NT2/D1 (cell line): Measurements from ENCODE around the gene ZNF606.

Source experiments
- DNase-seq: peaks from one replicate; pipeline ENCODE4 v3.0.0-alpha.2; 2011; ENCODE audit warnings: low read depth, low spot score
- H3K27me3 ChIP-seq: 2 replicates; pipeline ENCODE4 v1.6.0; 2011; ENCODE audit warnings: mild to moderate bottlenecking; ENCODE audit not compliant: insufficient read length, insufficient read depth
- H3K36me3 ChIP-seq: 2 replicates; pipeline ENCODE4 v1.6.1; 2011; ENCODE audit warnings: mild to moderate bottlenecking, low read length, mixed read lengths; ENCODE audit not compliant: insufficient read depth, insufficient read length
- H3K4me1 ChIP-seq: 2 replicates; pipeline ENCODE4 v1.5.1; 2011; ENCODE audit not compliant: insufficient read depth, insufficient read length
- H3K4me3 ChIP-seq: 2 replicates; pipeline ENCODE4 v1.5.1; 2011; ENCODE audit warnings: low read depth; ENCODE audit not compliant: insufficient read length
- H3K9ac ChIP-seq: 2 replicates; pipeline ENCODE4 v1.6.0; 2011; ENCODE audit warnings: low read depth; ENCODE audit not compliant: insufficient read length
- H3K9me3 ChIP-seq: 2 replicates; pipeline ENCODE4 v1.5.1; 2011; ENCODE audit warnings: mild to moderate bottlenecking, low read length; ENCODE audit not compliant: insufficient read depth
- SUZ12 ChIP-seq: IDR thresholded peaks from 2 replicates; pipeline ENCODE4 v1.6.1; 2011; ENCODE audit not compliant: insufficient read length, insufficient read depth; ENCODE audit errors: extremely low read depth
- YY1 ChIP-seq: IDR thresholded peaks from 2 replicates; pipeline ENCODE4 v1.6.1; 2011; ENCODE audit not compliant: insufficient read length, insufficient read depth
- ZNF274 ChIP-seq: IDR thresholded peaks from 2 replicates; pipeline ENCODE4 v1.6.1; 2011; ENCODE audit warnings: mild to moderate bottlenecking, low read depth, low read length

Gene ZNF606

GRCh38 chr19:58042495-58043340, 40.1 kb upstream of the ZNF606 start:
- Histone ChIP-seq H3K9me3 (no peaks in the 10 kb centered on the region), H3K27me3 (no peaks in the 10 kb centered on the region), H3K9ac (no peak overlapping the region), H3K4me3 (no peak overlapping the region), H3K4me1 (peaks cover 8% of the 10 kb centered on the region), H3K36me3 (no peaks in the 10 kb centered on the region)
- no peak for DNase-seq
- TF ChIP-seq SUZ12: no peak
- TF ChIP-seq YY1: no peak
- TF ChIP-seq ZNF274: no peak

- no peak overlapping the region for H3K9ac ChIP-seq
- no peak for TF ChIP-seq YY1
- TF ChIP-seq ZNF274: no peak
- TF ChIP-seq SUZ12: no peak
- DNase-seq: no peak
- no peaks in the 10 kb centered on the region for H3K36me3 ChIP-seq
- no peaks in the 10 kb centered on the region for H3K27me3 ChIP-seq
- peaks cover 8% of the 10 kb centered on the region for H3K4me1 ChIP-seq
- H3K4me3 ChIP-seq: no peak overlapping the region
- no peaks in the 10 kb centered on the region for H3K9me3 ChIP-seq
These were observed 38.3 kb upstream of the ZNF606 start for GRCh38 chr19:58040751-58041525.

GRCh38 chr19:58038688-58039204, 36.1 kb upstream of the ZNF606 start:
- TF ChIP-seq SUZ12 (no peak), ZNF274 (no peak), YY1 (no peak)
- H3K27me3 ChIP-seq: no peaks in the 10 kb centered on the region

GRCh38 chr19:58037927-58038687, 35.5 kb upstream of the ZNF606 start:
- peak overlapping the region; percentile 54 for H3K9ac ChIP-seq
- no peaks in the 10 kb centered on the region for H3K27me3 ChIP-seq
- H3K4me3 ChIP-seq: no peak overlapping the region
- no peaks in the 10 kb centered on the region for H3K9me3 ChIP-seq
- no peaks in the 10 kb centered on the region for H3K36me3 ChIP-seq
- DNase-seq: no peak
- H3K4me1 ChIP-seq: peaks cover 14% of the 10 kb centered on the region
- TF ChIP-seq YY1 (no peak), ZNF274 (no peak), SUZ12 (no peak)

More at GRCh38 chr19:58038688-58039204, 36.1 kb upstream of the ZNF606 start:
- Histone ChIP-seq H3K36me3 (no peaks in the 10 kb centered on the region), H3K4me1 (peaks cover 14% of the 10 kb centered on the region), H3K4me3 (no peak overlapping the region), H3K9ac (peak overlapping the region; percentile 54), H3K9me3 (no peaks in the 10 kb centered on the region)
- no peak for DNase-seq

GRCh38 chr19:58035863-58036262, 33.2 kb upstream of the ZNF606 start:
- Histone ChIP-seq H3K36me3 (no peaks in the 10 kb centered on the region), H3K27me3 (no peaks in the 10 kb centered on the region), H3K9ac (no peak overlapping the region), H3K4me1 (peaks cover 14% of the 10 kb centered on the region), H3K9me3 (no peaks in the 10 kb centered on the region), H3K4me3 (no peak overlapping the region)
- no peak for TF ChIP-seq SUZ12
- TF ChIP-seq ZNF274: no peak
- no peak for DNase-seq

GRCh38 chr19:58034477-58034793, 31.8 kb upstream of the ZNF606 start:
- H3K36me3 ChIP-seq: no peaks in the 10 kb centered on the region
- H3K27me3 ChIP-seq: no peaks in the 10 kb centered on the region
- H3K4me1 ChIP-seq: peaks cover 14% of the 10 kb centered on the region
- TF ChIP-seq SUZ12 (no peak), YY1 (no peak), ZNF274 (no peak)
- DNase-seq: no peak
- H3K4me3 ChIP-seq: peak overlapping the region; percentile 71
- no peaks in the 10 kb centered on the region for H3K9me3 ChIP-seq
- peak overlapping the region; percentile 85 for H3K9ac ChIP-seq
